ENCODE data around the gene NENF.

- TF ChIP-seq CTCF (IDR thresholded peaks at IDR 0.05; ENCODE audit: low read length) = no peak
- TF ChIP-seq EZH2 (optimal IDR thresholded peaks at IDR 0.05; ENCODE audit: low read depth, low read length) = no peak
- no peak for TF ChIP-seq EZH2phosphoT487 (IDR thresholded peaks at IDR 0.05; ENCODE audit: low read length)
Measured at GRCh38 chr1:212478467-212479025, 45.8 kb downstream of the NENF start.
